Muscle layer of colon (tissue), 2 donors: ENCODE measurements around the gene OSTN.

ENCODE experiments used
- H3K27ac ChIP-seq: one replicate; pipeline ENCODE4 v1.7.0; 2013; ENCODE audit warnings: low read depth, mild to moderate bottlenecking, low read length, moderate library complexity
- H3K27me3 ChIP-seq, 2 donors: one replicate each; pipeline ENCODE4 v1.7.0; 2013; ENCODE audit warnings: low read length in 2 of 2, mild to moderate bottlenecking in 2 of 2; ENCODE audit not compliant: insufficient read depth in 2 of 2, control insufficient read depth in 1 of 2
- H3K36me3 ChIP-seq: one replicate; pipeline ENCODE4 v1.7.0; 2013; ENCODE audit warnings: mild to moderate bottlenecking, low read length; ENCODE audit not compliant: insufficient read depth
- H3K4me1 ChIP-seq: one replicate; pipeline ENCODE4 v1.7.0; 2013; ENCODE audit warnings: mild to moderate bottlenecking, low read length; ENCODE audit not compliant: insufficient read depth
- H3K4me3 ChIP-seq, 2 donors: one replicate each; pipeline ENCODE4 v1.7.0; 2013; ENCODE audit warnings: low read length in 2 of 2, low read depth in 1 of 2, mild to moderate bottlenecking in 1 of 2, moderate library complexity in 1 of 2
- H3K9ac ChIP-seq: one replicate; pipeline ENCODE4 v1.7.0; 2013; ENCODE audit warnings: low read length
- H3K9me3 ChIP-seq: one replicate; pipeline ENCODE4 v1.7.0; 2013; ENCODE audit warnings: mild to moderate bottlenecking, low read length
- donor health status: abdominal sarcoma.
- donor health status: Adenocarcinoma of cecum.

Gene OSTN

GRCh38 chr3:191296041-191296541 lies 97.0 kb downstream of the OSTN start:
- Histone ChIP-seq H3K4me3 (no peak overlapping the region), H3K36me3 (no peaks in the 10 kb centered on the region)

GRCh38 chr3:191298846-191299245 lies 99.8 kb downstream of the OSTN start:
- Histone ChIP-seq H3K9me3 (no peaks in the 10 kb centered on the region), H3K9ac (no peak overlapping the region), H3K27ac (no peak overlapping the region), H3K4me1 (no peaks in the 10 kb centered on the region), H3K36me3 (no peaks in the 10 kb centered on the region), H3K27me3 (no peaks in the 10 kb centered on the region), H3K4me3 (no peak overlapping the region)

More at GRCh38 chr3:191296041-191296541, 97.0 kb downstream of the OSTN start:
- Histone ChIP-seq H3K9me3 (no peaks in the 10 kb centered on the region), H3K27me3 (no peaks in the 10 kb centered on the region), H3K9ac (no peak overlapping the region), H3K27ac (no peak overlapping the region), H3K4me1 (no peaks in the 10 kb centered on the region)

GRCh38 chr3:191300422-191300821 lies 101.4 kb downstream of the OSTN start:
- Histone ChIP-seq H3K9me3 (no peaks in the 10 kb centered on the region), H3K27me3 (no peaks in the 10 kb centered on the region), H3K27ac (no peak overlapping the region), H3K36me3 (no peaks in the 10 kb centered on the region), H3K4me1 (no peaks in the 10 kb centered on the region), H3K9ac (no peak overlapping the region), H3K4me3 (no peak overlapping the region)

GRCh38 chr3:191301017-191301416 lies 102.0 kb downstream of the OSTN start:
- Histone ChIP-seq H3K36me3 (no peaks in the 10 kb centered on the region), H3K9ac (no peak overlapping the region), H3K27me3 (no peaks in the 10 kb centered on the region), H3K9me3 (no peaks in the 10 kb centered on the region), H3K4me1 (no peaks in the 10 kb centered on the region), H3K4me3 (no peak overlapping the region), H3K27ac (no peak overlapping the region)

GRCh38 chr3:191301782-191302411 lies 102.9 kb downstream of the OSTN start:
- H3K27me3 ChIP-seq: no peaks in the 10 kb centered on the region
- H3K9ac ChIP-seq: no peak overlapping the region
- no peaks in the 10 kb centered on the region for H3K9me3 ChIP-seq

GRCh38 chr3:191302451-191302850 lies 103.4 kb downstream of the OSTN start:
- Histone ChIP-seq H3K4me3 (no peak overlapping the region), H3K4me1 (no peaks in the 10 kb centered on the region), H3K27ac (no peak overlapping the region), H3K36me3 (no peaks in the 10 kb centered on the region), H3K9ac (no peak overlapping the region), H3K9me3 (no peaks in the 10 kb centered on the region), H3K27me3 (no peaks in the 10 kb centered on the region)

More at GRCh38 chr3:191301782-191302411, 102.9 kb downstream of the OSTN start:
- Histone ChIP-seq H3K4me1 (no peaks in the 10 kb centered on the region), H3K27ac (no peak overlapping the region), H3K36me3 (no peaks in the 10 kb centered on the region), H3K4me3 (no peak overlapping the region)

GRCh38 chr3:191303596-191303995 lies 104.6 kb downstream of the OSTN start:
- no peaks in the 10 kb centered on the region for H3K9me3 ChIP-seq
- no peaks in the 10 kb centered on the region for H3K4me1 ChIP-seq
- H3K9ac ChIP-seq: no peak overlapping the region
- no peak overlapping the region for H3K27ac ChIP-seq
- H3K27me3 ChIP-seq: no peaks in the 10 kb centered on the region
- H3K4me3 ChIP-seq: no peak overlapping the region
- H3K36me3 ChIP-seq: no peaks in the 10 kb centered on the region

- Histone ChIP-seq H3K4me1 (no peaks in the 10 kb centered on the region), H3K27ac (no peak overlapping the region), H3K27me3 (no peaks in the 10 kb centered on the region), H3K9ac (no peak overlapping the region), H3K4me3 (no peak overlapping the region), H3K36me3 (no peaks in the 10 kb centered on the region), H3K9me3 (no peaks in the 10 kb centered on the region)
Observed at GRCh38 chr3:191306428-191306827, 107.4 kb downstream of the OSTN start.

- Histone ChIP-seq H3K4me3 (no peak overlapping the region), H3K9ac (no peak overlapping the region), H3K27ac (no peak overlapping the region), H3K27me3 (no peaks in the 10 kb centered on the region), H3K36me3 (no peaks in the 10 kb centered on the region), H3K4me1 (no peaks in the 10 kb centered on the region), H3K9me3 (no peaks in the 10 kb centered on the region)
Observed at GRCh38 chr3:191307341-191307740, 108.3 kb downstream of the OSTN start.

GRCh38 chr3:191313296-191313695 lies 114.3 kb downstream of the OSTN start:
- Histone ChIP-seq H3K4me3 (no peak overlapping the region), H3K27me3 (no peaks in the 10 kb centered on the region), H3K9me3 (no peaks in the 10 kb centered on the region), H3K4me1 (no peaks in the 10 kb centered on the region), H3K9ac (no peak overlapping the region), H3K27ac (no peak overlapping the region), H3K36me3 (no peaks in the 10 kb centered on the region)

GRCh38 chr3:191314109-191314728 lies 115.2 kb downstream of the OSTN start:
- H3K9ac ChIP-seq: no peak overlapping the region
- H3K4me1 ChIP-seq: no peaks in the 10 kb centered on the region
- no peak overlapping the region for H3K4me3 ChIP-seq
- H3K27ac ChIP-seq: no peak overlapping the region
- no peaks in the 10 kb centered on the region for H3K36me3 ChIP-seq
- H3K9me3 ChIP-seq: no peaks in the 10 kb centered on the region
- H3K27me3 ChIP-seq: no peaks in the 10 kb centered on the region
